Cerebellar nuclear complex (tissue), 1 donor: ENCODE measurements around the gene MAST2.
"Not testable (repeated sequence)": the region's sequence is repeated elsewhere in the genome, so short reads cannot be mapped to it uniquely, and the experiment has no call there.

ENCODE experiments used
- DNase-seq, 2 experiments: peaks; one replicate each; lab custom pipeline; 2025; lab: John Stamatoyannopoulos, UW

MAST2 gene

GRCh38 chr1:45938029-45938428 is 134.6 kb downstream of the MAST2 start:
- DNase-seq, result no peak

DNA sequence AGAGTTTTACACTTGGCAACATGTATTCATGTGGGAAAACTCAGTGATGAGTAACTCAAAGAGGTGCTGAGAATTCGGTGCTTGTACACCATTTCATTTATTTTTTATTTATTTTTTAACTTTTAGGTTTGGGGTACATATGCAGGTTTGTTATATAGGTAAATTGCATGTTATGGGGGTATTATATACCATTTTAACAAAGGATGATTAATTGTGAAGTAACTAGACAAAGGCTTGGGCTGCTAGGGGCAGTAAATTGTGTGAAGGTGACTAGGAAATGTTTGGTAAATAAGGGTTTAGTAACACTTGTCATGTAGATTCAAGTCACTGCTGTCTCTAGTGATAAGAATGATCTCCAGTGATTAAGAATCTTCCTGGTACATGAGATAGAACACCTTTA is 139.0 kb downstream of the MAST2 start:
- DNase-seq, result no peak

DNA sequence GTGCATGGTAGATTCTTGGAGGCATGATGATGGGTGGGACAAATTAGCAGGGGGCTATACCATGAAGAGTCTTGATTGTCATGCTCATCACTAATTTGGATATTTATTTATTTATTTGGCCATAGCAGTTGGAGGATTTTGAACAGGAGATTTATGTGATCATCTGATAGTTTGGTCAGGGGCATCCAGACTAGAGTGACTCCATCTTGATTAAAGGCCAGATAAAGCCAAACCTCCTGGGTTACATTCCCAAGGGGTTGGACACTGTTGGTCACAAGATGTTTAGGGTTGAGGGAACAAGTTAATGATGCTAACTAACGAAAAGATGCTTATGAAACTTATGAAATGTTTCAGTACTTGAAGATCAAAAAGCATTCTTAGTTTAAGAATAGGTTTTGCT is 139.8 kb downstream of the MAST2 start:
- no peak for DNase-seq

DNA sequence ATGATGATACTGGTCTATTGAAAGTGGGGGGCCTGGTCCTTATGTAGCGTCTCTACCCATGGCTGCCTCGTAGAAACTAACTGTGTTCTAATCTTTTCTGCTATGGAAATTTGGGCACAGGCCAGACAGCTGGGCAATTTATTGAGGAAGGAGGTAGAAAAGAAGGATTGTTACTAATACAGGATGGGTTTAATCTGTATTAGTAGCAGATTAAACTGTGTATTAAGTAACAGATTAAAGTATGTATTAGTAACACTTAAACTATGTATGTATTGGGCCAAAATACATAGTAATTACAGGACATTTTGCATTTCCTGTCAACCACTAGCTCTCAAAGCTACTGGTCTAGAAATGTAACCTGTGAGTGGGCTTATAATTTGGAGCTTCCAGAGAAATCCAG is 142.0 kb downstream of the MAST2 start:
- no peak for DNase-seq

- not testable (repeated sequence) for DNase-seq
Observed at GRCh38 chr1:45949462-45949861, 146.1 kb downstream of the MAST2 start.

GRCh38 chr1:45952072-45952471 is 148.7 kb downstream of the MAST2 start:
- DNase-seq, result no peak

DNA sequence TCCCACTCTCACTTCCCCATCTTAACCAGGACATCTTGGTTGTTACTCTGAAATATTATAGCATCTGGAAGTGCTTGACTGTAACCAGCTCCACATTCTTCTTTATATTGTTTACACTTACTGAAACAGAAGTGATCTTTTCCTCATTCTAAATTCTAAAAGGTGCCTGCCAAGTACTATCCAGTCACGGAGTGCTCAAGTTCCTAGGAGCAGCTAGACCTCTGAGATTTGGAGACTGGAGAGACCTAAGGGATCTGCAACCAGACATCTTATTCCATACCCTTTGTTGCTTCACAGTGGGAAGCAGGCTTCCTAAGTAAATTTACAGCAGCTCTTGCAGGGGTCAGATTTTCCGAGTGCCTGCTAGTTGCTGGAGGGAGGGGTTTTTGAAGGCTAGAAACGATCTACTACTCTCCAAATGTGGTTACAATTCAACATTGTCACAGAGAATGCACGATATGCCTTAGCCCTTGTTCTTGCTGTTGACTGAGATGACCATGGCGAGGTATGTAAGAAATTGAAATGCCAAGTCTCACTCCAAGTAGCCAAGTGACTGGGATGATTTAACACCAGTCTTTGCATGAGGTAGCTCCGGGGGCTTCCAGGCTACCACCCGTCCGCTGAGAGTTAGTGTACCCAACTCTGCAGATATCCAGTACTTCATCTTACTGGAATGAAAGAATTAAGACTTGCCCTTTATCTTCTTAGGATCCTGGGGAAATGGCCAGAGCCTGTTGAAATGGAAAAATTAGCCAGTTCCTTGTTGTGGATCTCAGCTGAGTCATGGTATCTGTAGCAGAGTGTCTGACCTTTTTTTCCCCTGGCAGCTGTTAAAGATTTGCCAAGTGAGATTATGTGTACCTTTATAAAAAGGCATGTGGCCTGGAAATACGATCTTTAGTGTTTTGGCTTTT is 150.8 kb downstream of the MAST2 start:
- DNase-seq, result no peak

DNA sequence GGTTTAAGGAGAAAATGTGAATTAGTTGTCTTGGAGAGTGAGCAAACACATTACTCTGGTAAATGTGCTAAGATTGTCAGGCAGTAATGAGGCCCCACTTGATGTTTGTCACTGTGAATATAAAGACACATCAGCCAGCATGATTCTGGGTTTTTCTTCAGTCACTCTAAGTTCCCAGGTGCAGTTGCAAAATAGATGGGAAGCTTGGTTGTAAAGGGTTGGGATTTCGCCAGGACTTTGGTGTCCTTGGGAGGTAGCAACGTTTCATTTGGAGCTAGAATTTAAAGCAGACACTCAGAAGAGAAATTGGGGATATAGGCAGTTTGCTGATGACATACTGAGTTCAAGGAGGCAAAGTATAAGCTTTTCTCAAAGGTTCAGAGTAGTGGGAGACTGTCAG is 154.3 kb downstream of the MAST2 start:
- no peak for DNase-seq

DNA sequence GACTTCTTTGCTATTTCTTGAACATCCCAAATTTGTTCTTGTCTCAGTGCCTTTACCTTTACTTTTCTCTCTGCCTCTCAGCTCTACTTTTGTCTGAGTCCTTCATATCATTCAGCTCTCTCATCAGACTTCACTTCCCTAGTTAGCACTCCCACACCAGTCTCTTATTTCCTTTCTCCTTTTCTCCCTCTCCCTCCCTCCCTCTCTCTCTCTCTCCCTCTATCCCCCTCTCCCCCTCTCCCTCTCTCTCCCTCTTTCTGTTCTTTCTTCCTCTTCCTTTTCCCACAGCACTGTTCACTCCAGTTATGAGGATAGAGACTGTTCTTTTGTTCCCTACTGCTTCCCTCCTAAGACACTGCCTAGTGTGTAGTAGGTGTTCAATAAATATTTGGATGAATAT is 154.9 kb downstream of the MAST2 start:
- no peak for DNase-seq

DNA sequence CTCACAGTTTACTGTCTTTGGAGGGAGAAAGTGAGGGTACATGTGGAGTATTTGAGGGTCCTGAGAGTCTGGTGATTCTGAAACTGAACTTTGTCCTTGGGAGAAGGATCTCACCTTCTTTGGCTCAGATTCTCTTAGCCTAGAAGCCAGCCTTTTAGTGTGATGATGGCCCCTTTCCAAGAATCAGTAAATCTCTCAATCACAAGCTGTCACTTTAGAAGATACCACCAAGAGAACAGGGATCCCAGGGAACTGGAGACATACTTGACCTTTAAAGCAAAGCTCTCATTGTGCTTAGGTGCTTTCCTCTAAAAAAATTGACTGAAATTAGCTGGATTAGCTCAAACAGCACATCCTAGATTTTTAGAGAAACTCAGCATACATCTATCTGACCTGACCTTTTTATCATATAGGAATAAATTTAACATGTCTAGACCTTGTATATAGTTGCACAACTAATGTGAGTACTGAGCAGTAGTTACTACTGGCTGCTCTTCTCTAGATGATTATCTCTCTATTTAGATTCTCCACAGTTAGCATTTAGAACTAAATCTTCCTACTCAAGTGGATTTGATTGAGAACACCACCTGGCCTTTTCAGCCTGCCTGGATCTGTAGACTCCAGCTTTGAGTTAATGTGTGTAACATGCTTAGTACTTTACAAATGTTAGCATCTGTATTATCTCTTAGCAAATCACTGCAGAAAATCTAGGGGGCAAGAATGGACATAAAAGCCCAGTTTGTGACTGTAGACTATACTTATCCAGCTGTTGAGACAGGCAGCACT is 157.7 kb downstream of the MAST2 start:
- no peak for DNase-seq

DNA sequence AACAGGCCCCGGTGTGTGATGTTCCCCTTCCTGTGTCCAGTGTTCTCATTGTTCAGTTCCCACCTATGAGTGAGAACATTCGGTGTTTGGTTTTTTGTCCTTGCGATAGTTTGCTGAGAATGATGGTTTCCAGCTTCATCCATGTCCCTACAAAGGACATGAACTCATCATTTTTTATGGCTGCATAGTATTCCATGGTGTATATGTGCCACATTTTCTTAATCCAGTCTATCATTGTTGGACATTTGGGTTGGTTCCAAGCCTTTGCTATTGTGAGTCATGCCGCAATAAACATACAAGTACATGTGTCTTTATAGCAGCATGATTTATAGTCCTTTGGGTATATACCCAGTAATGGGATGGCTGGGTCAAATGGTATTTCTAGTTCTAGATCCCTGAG is 158.5 kb downstream of the MAST2 start:
- not testable (repeated sequence) for DNase-seq

DNA sequence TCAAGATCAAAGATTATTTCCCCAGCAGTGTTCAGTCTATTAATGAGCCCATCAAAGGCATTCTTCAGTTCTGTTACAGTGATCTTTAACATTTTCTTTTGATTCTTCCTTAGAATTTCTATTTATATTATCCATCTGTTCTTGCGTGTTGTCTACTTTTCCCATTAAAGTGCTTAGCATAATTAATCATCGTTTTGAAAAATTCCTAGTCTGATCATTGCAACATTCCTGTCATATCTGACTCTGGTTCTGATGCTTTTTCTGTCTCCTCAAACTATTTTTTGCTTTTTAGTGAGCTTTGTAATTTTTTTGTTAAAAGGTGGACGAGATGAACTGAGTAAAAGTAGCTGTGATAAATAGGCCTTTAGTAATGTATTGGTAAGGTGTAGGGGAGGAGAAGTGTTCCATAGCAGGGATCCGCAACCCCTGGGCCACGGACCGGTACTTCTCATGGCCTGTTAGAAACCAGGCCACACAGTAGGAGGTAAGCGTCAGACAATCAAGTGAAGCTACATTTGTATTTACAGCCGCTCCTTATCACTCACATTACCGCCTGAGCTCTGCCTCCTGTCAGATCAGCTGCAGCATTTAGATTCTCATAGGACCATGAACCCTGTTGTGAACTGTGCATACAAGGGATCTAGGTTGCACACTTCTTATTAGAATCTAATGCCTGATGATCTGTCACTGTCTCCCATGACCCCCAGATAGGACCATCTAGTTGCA is 165.7 kb downstream of the MAST2 start:
- DNase-seq, result no peak

- DNase-seq, result no peak
Observed at GRCh38 chr1:45969866-45970265, 166.5 kb downstream of the MAST2 start.

GRCh38 chr1:45971335-45971734 is 167.9 kb downstream of the MAST2 start:
- DNase-seq, result no peak

DNA sequence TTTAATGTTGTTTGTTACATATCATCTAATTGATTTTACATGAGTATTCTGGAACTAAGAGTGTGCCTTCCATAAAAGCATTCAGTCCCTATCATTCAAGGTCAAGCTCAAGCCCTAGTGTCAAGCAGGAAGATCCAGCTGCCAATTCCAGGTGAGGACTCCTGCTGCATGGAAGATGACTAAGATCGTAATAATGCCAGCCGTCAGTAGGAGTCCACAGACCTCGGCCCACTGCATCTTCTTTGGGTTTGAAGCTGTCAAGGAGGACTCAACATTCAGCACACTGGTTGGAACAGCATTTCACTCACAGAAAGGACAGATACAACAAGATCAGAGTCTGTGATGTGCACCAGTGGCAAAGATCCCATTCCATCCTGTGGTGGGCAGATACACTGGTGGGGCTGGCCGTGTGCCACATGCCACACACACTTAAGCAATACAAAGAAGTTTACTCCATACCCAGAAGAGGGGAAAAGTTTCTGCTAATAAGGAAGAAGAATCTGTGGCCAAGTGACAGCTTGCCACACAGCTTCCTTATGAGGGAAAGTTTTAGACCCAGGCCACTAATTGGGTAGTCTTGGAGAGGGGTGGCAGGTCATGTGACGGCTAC is 168.6 kb downstream of the MAST2 start:
- DNase-seq, result no peak

DNA sequence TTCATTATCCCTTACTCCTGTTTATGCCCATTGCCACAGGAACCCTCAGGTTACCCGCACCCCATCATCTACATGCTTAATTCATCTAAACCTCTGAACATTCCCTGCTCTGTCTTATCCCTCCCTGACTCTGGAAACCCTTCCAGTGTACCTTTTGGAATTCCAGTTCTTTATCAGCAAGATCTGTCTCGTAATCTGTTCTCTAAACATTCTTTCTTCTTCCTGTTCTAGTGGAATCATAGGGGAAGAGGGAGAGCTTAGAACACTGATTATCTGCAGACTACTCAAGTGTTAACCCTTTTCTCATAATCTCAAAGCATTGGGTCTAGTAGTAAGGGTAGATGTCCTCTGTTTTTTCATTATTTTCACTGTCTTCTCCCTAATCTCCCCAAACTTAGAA is 169.2 kb downstream of the MAST2 start:
- DNase-seq, result no peak

GRCh38 chr1:45973121-45973520 is 169.7 kb downstream of the MAST2 start:
- DNase-seq, result no peak

DNA sequence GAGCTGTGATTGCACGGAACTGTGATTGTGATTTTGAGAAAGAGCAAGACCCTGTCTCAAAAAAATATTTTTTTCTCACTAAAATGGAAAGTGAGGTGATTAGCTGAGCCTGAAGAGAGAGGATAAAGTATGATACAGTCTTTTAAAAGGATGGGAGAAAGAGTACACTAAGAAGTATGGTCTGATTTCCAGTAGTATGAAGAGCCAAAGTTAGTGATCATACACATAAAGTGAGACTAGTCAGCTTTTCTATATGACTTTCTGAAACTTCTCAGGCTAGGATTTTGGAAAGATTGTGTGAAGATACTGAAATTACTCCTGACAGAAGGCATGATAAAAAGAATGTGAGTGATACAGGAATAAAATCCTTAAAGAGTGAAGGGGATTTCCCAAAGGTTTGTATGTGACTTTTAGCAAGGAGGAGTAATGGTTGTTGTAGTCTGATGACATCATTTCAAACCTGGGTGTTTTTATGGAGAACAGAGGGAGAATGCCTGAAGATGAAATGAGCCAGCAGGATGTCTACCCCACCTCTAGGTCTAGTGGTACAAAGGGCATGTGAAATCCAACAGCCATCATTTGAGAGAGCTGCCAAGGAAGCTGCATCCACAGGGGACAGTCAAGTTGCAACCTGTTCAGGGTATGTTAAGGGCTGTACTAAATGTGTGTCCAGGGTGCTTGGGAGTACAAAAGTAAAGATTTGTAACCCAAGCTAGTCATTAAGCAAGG is 171.3 kb downstream of the MAST2 start:
- DNase-seq, result no peak

GRCh38 chr1:45976623-45977022 is 173.2 kb downstream of the MAST2 start:
- DNase-seq, result no peak

- no peak for DNase-seq
Observed at GRCh38 chr1:45979074-45979777, 175.8 kb downstream of the MAST2 start.

- no peak for DNase-seq
Observed at GRCh38 chr1:45979778-45980176, 176.4 kb downstream of the MAST2 start.
